K562 (cell line): ENCODE results near the gene MLX. TPM values are rescaled to one million over a fixed set of nuclear protein-coding genes. Genes with fewer than 3 reads are reported as not detected.

Source experiments
- ATAC-seq: fragments of 200-7000 bp; cut with Tn5 transposase; 3 replicates; pipeline ENCODE4 v1.9.1; 2020; ENCODE audit warnings: moderate library complexity
- BruUV-seq: library from RNA; stranded (reverse); fragments of 400-500 nt; replicated peaks from 2 replicates; lab custom pipeline; 2021; lab: Mats Ljungman, UMichigan
- CTCF ChIA-PET: fragments of 300-600 bp; formaldehyde crosslinking; extraction: SDS; loops from one replicate; lab custom pipeline; 2021; ENCODE audit warnings: low intra/inter-chr PET ratio; lab: Yijun Ruan, JAX
- POLR2A ChIA-PET: fragments of 300-600, 350-650 bp; sonication (Branson Sonifier 250); formaldehyde crosslinking; extraction: SDS; loops from one replicate; lab custom pipeline; 2021; ENCODE audit warnings: antibody characterized with exemption, inconsistent platforms; lab: Yijun Ruan, JAX
- DNase-seq, 4 experiments: peaks; one replicate each; pipeline versions ENCODE4 v3.0.0 to v3.0.0-alpha.2; 2011 to 2018; ENCODE audit warnings: low spot score in 3 of 4, mixed read lengths in 3 of 4; ENCODE audit errors: extremely low read depth in 1 of 4
- FAIRE-seq: peaks from 2 replicates; lab custom pipeline; 2011; peaks lifted over from hg19 to GRCh38; lab: Jason Lieb, UNC
- H2AFZ ChIP-seq: 2 replicates; pipeline ENCODE4 v1.6.0; 2011; ENCODE audit warnings: low read depth, low read length, control low read depth, inconsistent platforms
- H3K27ac ChIP-seq: fragments of 200-600 bp; 3 replicates; pipeline ENCODE4 v1.8.0; 2011; ENCODE audit warnings: low read depth, mild to moderate bottlenecking, control low read depth, inconsistent platforms, low read length, moderate library complexity, mixed read lengths; ENCODE audit errors: extremely low read depth
- H3K27me3 ChIP-seq, 2 experiments: fragments of 300-600 bp in 1 of 2; 2 replicates in 1 of 2; 3 replicates in 1 of 2; pipeline versions ENCODE4 v1.6.0 to v1.8.0; 2011; ENCODE audit warnings: inconsistent platforms in 2 of 2, low read length in 2 of 2, mild to moderate bottlenecking in 1 of 2, mixed read lengths in 1 of 2, moderate library complexity in 1 of 2; ENCODE audit not compliant: control insufficient read depth in 2 of 2, insufficient read depth in 2 of 2
- H3K36me3 ChIP-seq: fragments of 300-600 bp; 3 replicates; pipeline ENCODE4 v1.8.0; 2011; ENCODE audit warnings: mild to moderate bottlenecking, low read length, inconsistent platforms; ENCODE audit not compliant: control insufficient read depth, insufficient read depth
- H3K4me1 ChIP-seq, 2 experiments: fragments of 200-600 bp in 1 of 2; replicated peaks in 1 of 2; 2 replicates in 1 of 2; 3 replicates in 1 of 2; pipeline versions ENCODE4 v1.5.1 to v1.8.0; 2011; ENCODE audit warnings: inconsistent platforms in 2 of 2, low read length in 2 of 2, mild to moderate bottlenecking in 1 of 2, mixed read lengths in 1 of 2, moderate library complexity in 1 of 2; ENCODE audit not compliant: control insufficient read depth in 2 of 2, insufficient read depth in 2 of 2
- H3K4me2 ChIP-seq: 2 replicates; pipeline ENCODE4 v1.6.1; 2011; ENCODE audit warnings: low read length, control low read depth, inconsistent platforms, mixed read lengths; ENCODE audit not compliant: insufficient read depth
- H3K4me3 ChIP-seq: fragments of 200-600 bp; sonication (generic), shearing (Covaris generic); 2 replicates; pipeline ENCODE4 v1.5.1; 2016; ENCODE audit warnings: control low read depth, inconsistent platforms
- H3K79me2 ChIP-seq: fragments of 200-600 bp; 3 replicates; pipeline ENCODE4 v1.8.0; 2011; ENCODE audit warnings: low read length, inconsistent platforms; ENCODE audit not compliant: control insufficient read depth, insufficient read depth
- H3K9ac ChIP-seq, 2 experiments: 2 replicates each; pipeline versions ENCODE4 v1.6.0 to v1.6.1; 2011; ENCODE audit warnings: low read depth in 2 of 2, low read length in 2 of 2, control low read depth in 1 of 2, inconsistent platforms in 1 of 2, mild to moderate bottlenecking in 1 of 2, mixed read lengths in 1 of 2; ENCODE audit not compliant: insufficient read depth in 1 of 2
- H3K9me1 ChIP-seq: one replicate; pipeline ENCODE4 v1.6.0; 2011; ENCODE audit warnings: inconsistent platforms, mild to moderate bottlenecking, low read length, moderate library complexity; ENCODE audit not compliant: control insufficient read depth, insufficient read depth
- H3K9me3 ChIP-seq: replicated peaks from 2 replicates; pipeline ENCODE4 v1.5.1; 2011; ENCODE audit warnings: low read depth, low read length, inconsistent platforms; ENCODE audit not compliant: control insufficient read depth, insufficient read depth
- H4K20me1 ChIP-seq: replicated peaks from 2 replicates; pipeline ENCODE4 v1.6.1; 2011; ENCODE audit warnings: low read length, inconsistent platforms, mixed read lengths; ENCODE audit not compliant: control insufficient read depth, insufficient read depth
- CREB1 ChIP-seq, 2 experiments: sonication (generic) in 1 of 2; formaldehyde crosslinking in 1 of 2; IDR thresholded peaks; 2 replicates each; pipeline versions ENCODE4 v1.6.1 to v1.8.0; 2012 to 2022; ENCODE audit warnings: inconsistent platforms in 1 of 2, mild to moderate bottlenecking in 1 of 2, missing genetic modification reagents in 1 of 2, moderate library complexity in 1 of 2
- E4F1 ChIP-seq: fragments of 250-450 bp; sonication (Bioruptor Pico); IDR thresholded peaks from 2 replicates; pipeline ENCODE4 v1.5.0; 2021; ENCODE audit warnings: mild to moderate bottlenecking, borderline replicate concordance
- FOXO4 ChIP-seq: fragments of 450-650 bp; formaldehyde crosslinking; IDR thresholded peaks from 2 replicates; pipeline ENCODE4 v1.4.0; 2020; ENCODE audit warnings: mild to moderate bottlenecking, moderate library complexity
- HINFP ChIP-seq: fragments of 450-650 bp; conservative IDR thresholded peaks from 2 replicates; pipeline ENCODE4 v1.6.1; 2016; ENCODE audit warnings: missing genetic modification characterization, low read depth, mild to moderate bottlenecking, control low read depth, missing compliant biosample characterization
- OTX1 ChIP-seq: fragments of 450-650 bp; formaldehyde crosslinking; IDR thresholded peaks from 2 replicates; pipeline ENCODE4 v1.4.0; 2022; ENCODE audit warnings: mild to moderate bottlenecking
- POLR2H ChIP-seq: IDR thresholded peaks from 2 replicates; pipeline ENCODE4 v1.6.1; 2016; ENCODE audit warnings: missing genetic modification characterization, low read depth, mild to moderate bottlenecking, control low read depth, missing compliant biosample characterization, moderate library complexity
- PRPF4 ChIP-seq: fragments of 200-400 bp; formaldehyde crosslinking; IDR thresholded peaks from one replicate; pipeline ENCODE4 v1.6.1; 2017; ENCODE audit warnings: low read length, low read depth, mild to moderate bottlenecking; ENCODE audit not compliant: insufficient read depth, poor library complexity, severe bottlenecking
- RBM15 ChIP-seq: fragments of 200-400 bp; formaldehyde crosslinking; IDR thresholded peaks from 2 replicates; pipeline ENCODE4 v1.6.1; 2018; ENCODE audit warnings: mild to moderate bottlenecking, low read length, moderate library complexity; ENCODE audit not compliant: insufficient read depth
- RREB1 ChIP-seq: fragments of 250-450 bp; sonication (Bioruptor Pico); IDR thresholded peaks from 2 replicates; pipeline ENCODE4 v1.4.0; 2020
- ZNF324 ChIP-seq: fragments of 250-450 bp; sonication (Bioruptor Pico); IDR thresholded peaks from 2 replicates; pipeline ENCODE4 v1.4.0; 2020; ENCODE audit warnings: mild to moderate bottlenecking
- WGBS: fragments of 100-300 bp; shearing (Covaris generic); methylation state at CpG from one replicate; pipeline ENCODE4 v1.1.6; 2016; ENCODE audit warnings: low coverage, mixed read lengths; ENCODE audit not compliant: insufficient coverage; ENCODE audit errors: missing lambda C conversion rate; 5-methylcytosine and 5-hydroxymethylcytosine counted together
- in situ Hi-C: fragments of 300-500 bp; cut with MboI; formaldehyde crosslinking; loops from 4 replicates; pipeline ENCODE4 v1.15.0; 2018; ENCODE audit warnings: inconsistent platforms, mixed read lengths
- intact Hi-C: fragments of 100-400 bp; cut with micrococcal nuclease; formaldehyde crosslinking; loops from 2 replicates; pipeline ENCODE4 v1.14.2; 2022
- polyA plus RNA-seq, 8 experiments: library from polyadenylated mRNA; depleted of rRNA in 4 of 8; stranded (reverse) in 5 of 8; unstranded in 3 of 8; fragments of >200 nt; fragmentation: Nextera tagmentation in 2 of 8; fragmentation: Illumina TruSeq in 1 of 8; extraction: Ambion mirVana in 2 of 8; extraction: Trizol in 1 of 8; gene quantifications; 2 replicates each; pipeline versions ENCODE4 v1.2.1 to v1.2.3, GENCODE V29; 2011 to 2014; ENCODE audit warnings: inconsistent platforms in 1 of 8, missing spikeins in 1 of 8
- total RNA-seq, 7 experiments: library from RNA; depleted of rRNA in 6 of 7; stranded (reverse); fragments of >200 nt in 6 of 7; fragmentation: Illumina TruSeq in 2 of 7; extraction: Trizol in 2 of 7; gene quantifications; 2 replicates each; pipeline versions ENCODE4 v1.2.1 to v1.2.3, GENCODE V29; 2011 to 2021; ENCODE audit warnings: low replicate concordance in 1 of 7

Gene MLX
- total and polyA plus RNA-seq, 9 of the 15 experiments (the other 6 are each of a cell fraction or from before 2014, with no cell fraction given): 42.9 to 100 (median 58.9) TPM

- H3K36me3 ChIP-seq: peaks cover 83% of the 10 kb centered on the region
- no peaks in the 10 kb centered on the region for H3K9me3 ChIP-seq
- FAIRE-seq (no peak), ATAC-seq (no peak), DNase-seq (no peak)
- H2AFZ ChIP-seq: no peak overlapping the region
- H3K9me1 ChIP-seq: no peaks in the 10 kb centered on the region
- in situ Hi-C loops (no loop called here), intact Hi-C loops (no loop called here)
- H3K4me1 ChIP-seq: peaks cover 28 to 39% of the 10 kb centered on the region in 2 experiments; a peak in 4 of 5 replicates
- ChIA-PET POLR2A (interaction anchor here (0.6 to 1.6 kb wide), 3 partner anchors 9 to 254 kb away, joined by 3 to 7 read pairs (median 3); no protein-coding TSS in a partner anchor), CTCF (no interaction called here)
- no peak overlapping the region for H3K4me2 ChIP-seq
- peak overlapping the region; percentile 55; the same call in 2 of the 3 replicates for H3K27ac ChIP-seq
- 75% methylated on average over 4 of the region's 4 CpGs for WGBS
- H3K4me3 ChIP-seq: no peak overlapping the region
- peaks cover 84% of the 10 kb centered on the region for H3K79me2 ChIP-seq
- no TSS peak for BruUV-seq
- no peaks in the 10 kb centered on the region for H3K27me3 ChIP-seq
- no peaks in the 10 kb centered on the region; the same call in 1 of the 2 replicates for H4K20me1 ChIP-seq
- H3K9ac ChIP-seq: peak overlapping the region; percentile 18 to 35; a peak in 2 of 4 replicates
- TF ChIP-seq HINFP (tag): no peak
- TF ChIP-seq PRPF4: no peak
- TF ChIP-seq E4F1 (CRISPR knock-in tag): no peak
- TF ChIP-seq POLR2H (tag): no peak
- TF ChIP-seq CREB1 (IDR thresholded peaks at IDR 0.05): no peak
- TF ChIP-seq CREB1 (CRISPR knock-in tag; IDR thresholded peaks at IDR 0.05): no peak
- TF ChIP-seq FOXO4 (CRISPR knock-in tag): no peak
- no peak for TF ChIP-seq ZNF324 (CRISPR knock-in tag)
- TF ChIP-seq OTX1 (CRISPR knock-in tag): no peak
- TF ChIP-seq RBM15: no peak
- TF ChIP-seq RREB1: no peak
Observed at GRCh38 chr17:42573095-42573494, 6.2 kb downstream of the MLX start.
